Measurements from ENCODE around the gene TNFRSF4. TPM values are rescaled to one million over a fixed set of nuclear protein-coding genes. Genes with fewer than 3 reads are reported as not detected.
A peak's percentile ranks its signal among the peaks of the same experiment; 100 is the strongest.

TNFRSF4 gene
- total and polyA plus RNA-seq, 2 of the 8 experiments (the other 6 are each of a cell fraction or from before 2014, with no cell fraction given) = 0.06 TPM; not detected in 1

GRCh38 chr1:1254667-1254998 lies 40.7 kb upstream of the TNFRSF4 start:
- ChIA-PET POLR2A (ENCODE audit: partially characterized antibody) (no interaction called here), CTCF (ENCODE audit: partially characterized antibody) (interaction anchor here (0.7 to 1.7 kb wide), 6 partner anchors 9 to 133 kb away, joined by 3 to 7 read pairs (median 4); no protein-coding TSS in a partner anchor)
- Histone ChIP-seq H3K27me3 (replicated peaks in 1 of 4; ENCODE audit: control insufficient read depth in 3 of 4, extremely low read depth in 1 of 4, insufficient read depth in 3 of 4, low read length in 3 of 4) (no peaks in the 10 kb centered on the region), H4K5ac (ENCODE audit: insufficient read length, low read depth, low read length) (no peak overlapping the region), H3K4me2 (ENCODE audit: insufficient read depth in 1 of 2, low read depth in 2 of 2, low read length in 2 of 2) (no peak overlapping the region), H3K18ac (ENCODE audit: extremely low read depth, low read length) (no peak overlapping the region), H3K4ac (replicated peaks; ENCODE audit: insufficient read length, low read depth, low read length) (no peak overlapping the region), H2BK5ac (ENCODE audit: low read depth, low read length) (no peak overlapping the region), H2AK5ac (ENCODE audit: low read depth, low read length) (no peak overlapping the region), H3K23ac (ENCODE audit: insufficient read length) (no peak overlapping the region), H3K9ac (replicated peaks in 1 of 4; ENCODE audit: extremely low read depth in 1 of 4, low read depth in 3 of 4, low read length in 3 of 4) (no peak overlapping the region), H4K20me1 (replicated peaks in 1 of 2; ENCODE audit: control insufficient read depth in 1 of 2, insufficient read depth in 2 of 2, low read length in 2 of 2) (peaks cover 4 to 17% of the 10 kb centered on the region in 2 experiments), H3K9me3 (ENCODE audit: insufficient read depth in 2 of 2, low read depth in 1 of 2, low read length in 1 of 2) (no peaks in the 10 kb centered on the region), H4K8ac (ENCODE audit: extremely low read depth, insufficient read depth, low read length) (peak overlapping the region; percentile 68; the same call in 1 of the 2 replicates), H3K4me3 (ENCODE audit: extremely low read depth in 1 of 4, insufficient read depth in 2 of 4, low read depth in 3 of 4, low read length in 4 of 4) (no peak overlapping the region), H3K36me3 (ENCODE audit: control insufficient read depth in 2 of 4, insufficient read depth in 4 of 4, low read length in 3 of 4) (peaks cover 0 to 32% (median 17%) of the 10 kb centered on the region in 4 experiments; a peak in 7 of 8 replicates), H3K79me1 (ENCODE audit: low read depth, low read length) (peaks cover 8% of the 10 kb centered on the region), H2AFZ (ENCODE audit: low read length) (no peak overlapping the region), H2BK20ac (ENCODE audit: low read length) (no peak overlapping the region), H3K4me1 (replicated peaks in 1 of 4; ENCODE audit: control insufficient read depth in 3 of 4, insufficient read depth in 4 of 4, low read length in 3 of 4) (peaks cover 0 to 14% (median 8%) of the 10 kb centered on the region in 4 experiments; a peak in 6 of 7 replicates), H3K23me2 (ENCODE audit: low read depth, low read length) (no peaks in the 10 kb centered on the region), H3K56ac (replicated peaks; ENCODE audit: insufficient read length, low read depth, low read length) (no peak overlapping the region), H2BK120ac (replicated peaks; ENCODE audit: low read depth, low read length) (no peak overlapping the region), H4K91ac (replicated peaks; ENCODE audit: insufficient read length, low read length) (no peak overlapping the region), H2BK12ac (ENCODE audit: low read depth, low read length) (no peak overlapping the region), H3K79me2 (ENCODE audit: control insufficient read depth in 1 of 2, insufficient read depth in 2 of 2, low read length in 2 of 2) (peaks cover 0 to 5% of the 10 kb centered on the region in 2 experiments; a peak in 1 of 4 replicates), H2BK15ac (ENCODE audit: low read length) (no peak overlapping the region), H3K27ac (ENCODE audit: low read depth, low read length) (no peak overlapping the region), H3K14ac (ENCODE audit: insufficient read length) (no peak overlapping the region)
- DNase-seq (ENCODE audit: low read depth in 1 of 2, low spot score in 2 of 2) (no peak), FAIRE-seq (no peak)
- 95% methylated on average over 21 of the region's 21 CpGs; no CpG with 5 or more reads in 1 of the 2 experiments for WGBS, 2 experiments (ENCODE audit: extremely low coverage in 1 of 2, insufficient coverage in 1 of 2, insufficient read length in 1 of 2, insufficient replicate concordance in 2 of 2, low coverage in 1 of 2, low lambda C conversion rate in 2 of 2, missing lambda C conversion rate in 1 of 2)
- TF ChIP-seq TAF1 (IDR thresholded peaks at IDR 0.05; ENCODE audit: low read depth, low read length) (no peak), NRF1 (IDR thresholded peaks at IDR 0.05; ENCODE audit: low read depth, low read length) (no peak), RBBP5 (IDR thresholded peaks at IDR 0.05; ENCODE audit: borderline replicate concordance, low read depth, low read length) (no peak), CHD1 (IDR thresholded peaks at IDR 0.05; ENCODE audit: low read depth, low read length) (no peak), TEAD4 (IDR thresholded peaks at IDR 0.05; ENCODE audit: low read depth, low read length) (no peak), KDM4A (IDR thresholded peaks at IDR 0.05; ENCODE audit: low read depth, low read length, severe bottlenecking) (no peak), HDAC2 (IDR thresholded peaks at IDR 0.05; ENCODE audit: borderline replicate concordance in 1 of 2, low read depth in 2 of 2, low read length in 2 of 2) (no peak), CBX5 (IDR thresholded peaks at IDR 0.05; ENCODE audit: low read depth, low read length) (no peak), BRCA1 (IDR thresholded peaks at IDR 0.05; ENCODE audit: low read depth, low read length) (no peak), POLR2AphosphoS5 (IDR thresholded peaks at IDR 0.05; ENCODE audit: low read depth, low read length) (no peak), EZH2 (IDR thresholded peaks at IDR 0.05; ENCODE audit: low read depth, low read length, severe bottlenecking) (no peak), RFX5 (IDR thresholded peaks at IDR 0.05; ENCODE audit: borderline replicate concordance, low read depth, low read length) (no peak), CEBPB (IDR thresholded peaks at IDR 0.05; ENCODE audit: low read depth, low read length) (no peak), SRF (IDR thresholded peaks at IDR 0.05; ENCODE audit: low read depth, low read length) (no peak), ASH2L (IDR thresholded peaks at IDR 0.05; ENCODE audit: low read length) (no peak)
